Keratinocyte (primary cell): Measurements from ENCODE around the gene KCNQ4. TPM values are rescaled to one million over a fixed set of nuclear protein-coding genes. Genes with fewer than 3 reads are reported as not detected.

Source experiments
- DNase-seq: peaks from one replicate; pipeline ENCODE4 v3.0.0-alpha.2; 2011; ENCODE audit warnings: low read depth, missing footprints, low spot score
- FAIRE-seq: peaks from 2 replicates; lab custom pipeline; 2011; peaks lifted over from hg19 to GRCh38; lab: Jason Lieb, UNC
- H2AFZ ChIP-seq: 2 replicates; pipeline ENCODE4 v1.6.0; 2012; ENCODE audit warnings: low read length, control low read depth, inconsistent platforms; ENCODE audit not compliant: control insufficient read depth
- H3K27ac ChIP-seq: 2 replicates; pipeline ENCODE4 v1.5.1; 2011; ENCODE audit warnings: low read length; ENCODE audit not compliant: control insufficient read depth, insufficient read depth
- H3K27me3 ChIP-seq: 3 replicates; pipeline ENCODE4 v1.6.0; 2011; ENCODE audit warnings: low read length; ENCODE audit not compliant: control insufficient read depth, insufficient read depth; ENCODE audit errors: extremely low read depth
- H3K36me3 ChIP-seq, 2 experiments: 2 replicates in 1 of 2; 3 replicates in 1 of 2; pipeline ENCODE4 v1.5.1; 2011; ENCODE audit warnings: low read length in 2 of 2, mild to moderate bottlenecking in 1 of 2; ENCODE audit not compliant: control insufficient read depth in 2 of 2, insufficient read depth in 2 of 2; ENCODE audit errors: extremely low read depth in 1 of 2
- H3K4me1 ChIP-seq: 3 replicates; pipeline ENCODE4 v1.5.1; 2011; ENCODE audit warnings: low read length; ENCODE audit not compliant: control insufficient read depth, insufficient read depth; ENCODE audit errors: extremely low read depth
- H3K4me2 ChIP-seq: 3 replicates; pipeline ENCODE4 v1.6.0; 2011; ENCODE audit warnings: low read depth, low read length; ENCODE audit not compliant: control insufficient read depth, insufficient read depth; ENCODE audit errors: extremely low read depth
- H3K4me3 ChIP-seq, 3 experiments: fragments of 200-600 bp in 1 of 3; sonication (generic) in 1 of 3; 2 replicates in 2 of 3; 3 replicates in 1 of 3; pipeline ENCODE4 v1.5.1; 2011 to 2016; ENCODE audit warnings: low read length in 3 of 3, mild to moderate bottlenecking in 3 of 3, control low read depth in 2 of 3, inconsistent platforms in 1 of 3, low read depth in 1 of 3, mixed read lengths in 1 of 3, mixed run types in 1 of 3, moderate library complexity in 1 of 3; ENCODE audit not compliant: control insufficient read depth in 2 of 3, insufficient read depth in 2 of 3; ENCODE audit errors: extremely low read depth in 1 of 3
- H3K79me2 ChIP-seq: 2 replicates; pipeline ENCODE4 v1.6.0; 2012; ENCODE audit warnings: low read length; ENCODE audit not compliant: control insufficient read depth, insufficient read depth
- H3K9ac ChIP-seq: 3 replicates; pipeline ENCODE4 v1.6.0; 2011; ENCODE audit warnings: low read length; ENCODE audit not compliant: control insufficient read depth, insufficient read depth; ENCODE audit errors: extremely low read depth
- H3K9me1 ChIP-seq: 3 replicates; pipeline ENCODE4 v1.6.0; 2011; ENCODE audit warnings: low read length; ENCODE audit not compliant: control insufficient read depth, insufficient read depth; ENCODE audit errors: extremely low read depth
- H3K9me3 ChIP-seq: 2 replicates; pipeline ENCODE4 v1.5.1; 2012; ENCODE audit warnings: low read depth, low read length; ENCODE audit not compliant: control insufficient read depth
- H4K20me1 ChIP-seq: 3 replicates; pipeline ENCODE4 v1.6.0; 2011; ENCODE audit warnings: low read length; ENCODE audit not compliant: control insufficient read depth, insufficient read depth; ENCODE audit errors: extremely low read depth
- CTCF ChIP-seq, 3 experiments: IDR thresholded peaks in 1 of 3; conservative IDR thresholded peaks in 1 of 3; optimal IDR thresholded peaks in 1 of 3; 2 replicates in 2 of 3; 3 replicates in 1 of 3; pipeline versions ENCODE3 to v1.5.1; 2011; ENCODE audit warnings: low read length in 3 of 3, mild to moderate bottlenecking in 3 of 3, moderate library complexity in 2 of 3, control low read depth in 1 of 3, inconsistent platforms in 1 of 3; ENCODE audit not compliant: insufficient read depth in 2 of 3; ENCODE audit errors: extremely low read depth in 1 of 3
- EZH2 ChIP-seq: IDR thresholded peaks from one replicate; pipeline ENCODE4 v1.6.1; 2012; ENCODE audit warnings: inconsistent platforms, mild to moderate bottlenecking, low read length, moderate library complexity
- dilution Hi-C: fragments of 300-500 bp; cut with MboI; formaldehyde crosslinking; loops from one replicate; pipeline ENCODE4 v1.7.0; 2020; ENCODE audit warnings: low sequenced_read_pairs; ENCODE audit not compliant: extremely low pct_ligation_motif_present
- polyA plus RNA-seq, 5 experiments: library from polyadenylated mRNA; depleted of rRNA in 3 of 5; stranded (reverse) in 3 of 5; stranded (forward) in 1 of 5; unstranded in 1 of 5; fragments of >200 nt; gene quantifications; 1 replicate in 1 of 5; 2 replicates in 3 of 5; 3 replicates in 1 of 5; pipeline versions ENCODE4 v1.2.1 to v1.2.3, GENCODE V29; 2011 to 2012; ENCODE audit warnings: missing spikeins in 2 of 5, low read depth in 1 of 5, low replicate concordance in 1 of 5

The KCNQ4 gene
- polyA plus RNA-seq, 1 donor (not counting 4 experiments of a cell fraction or from before 2014, with no cell fraction given) = not detected

GRCh38 chr1:40745176-40745575 lies 38.4 kb upstream of the KCNQ4 start:
- no peaks in the 10 kb centered on the region for H3K9me1 ChIP-seq
- no peak overlapping the region for H3K27ac ChIP-seq
- H4K20me1 ChIP-seq = no peaks in the 10 kb centered on the region
- DNase-seq (no peak), FAIRE-seq (no peak)
- H3K79me2 ChIP-seq = peaks cover 4% of the 10 kb centered on the region
- peaks cover 15 to 26% of the 10 kb centered on the region in 2 experiments for H3K36me3 ChIP-seq
- H3K27me3 ChIP-seq = no peaks in the 10 kb centered on the region
- no peak overlapping the region for H3K9ac ChIP-seq
- no peak overlapping the region for H3K4me3 ChIP-seq
- TF ChIP-seq EZH2 = no peak
- TF ChIP-seq CTCF (optimal IDR thresholded peaks at IDR 0.05 in 1 of 3, IDR thresholded peaks at IDR 0.05 in 1 of 3, conservative IDR thresholded peaks at IDR 0.05 in 1 of 3; ENCODE audit: extremely low read depth in 1 of 3, insufficient read depth in 2 of 3, low read length in 3 of 3) = no peak
- H3K4me2 ChIP-seq = no peak overlapping the region
- dilution Hi-C loops = no loop called here
- no peak overlapping the region for H2AFZ ChIP-seq
- H3K9me3 ChIP-seq = no peaks in the 10 kb centered on the region
- H3K4me1 ChIP-seq = no peaks in the 10 kb centered on the region

GRCh38 chr1:40746344-40747090 lies 37.1 kb upstream of the KCNQ4 start:
- Histone ChIP-seq H3K36me3 (peaks cover 15 to 25% of the 10 kb centered on the region in 2 experiments), H3K9me3 (no peaks in the 10 kb centered on the region), H3K4me1 (peaks cover 2% of the 10 kb centered on the region), H2AFZ (no peak overlapping the region), H3K79me2 (peaks cover 4% of the 10 kb centered on the region), H3K27me3 (no peaks in the 10 kb centered on the region), H3K27ac (no peak overlapping the region), H3K9me1 (no peaks in the 10 kb centered on the region), H3K4me3 (no peak overlapping the region), H3K4me2 (no peak overlapping the region), H3K9ac (no peak overlapping the region), H4K20me1 (no peaks in the 10 kb centered on the region)
- TF ChIP-seq CTCF (optimal IDR thresholded peaks at IDR 0.05 in 1 of 3, IDR thresholded peaks at IDR 0.05 in 1 of 3, conservative IDR thresholded peaks at IDR 0.05 in 1 of 3; ENCODE audit: extremely low read depth in 1 of 3, insufficient read depth in 2 of 3, low read length in 3 of 3) (no peak), EZH2 (no peak)
- FAIRE-seq = no peak
- DNase-seq = no peak
- dilution Hi-C loops = no loop called here
